Heart right ventricle (tissue), 16 donors: Measurements from ENCODE around the gene CERS1. TPM values are rescaled to one million over a fixed set of nuclear protein-coding genes. Genes with fewer than 3 reads are reported as not detected.
A peak's percentile ranks its signal among the peaks of the same experiment; 100 is the strongest.

Experiments
- ATAC-seq, 8 donors: fragments of 200-7000 bp; cut with Tn5 transposase; one replicate each; pipeline ENCODE4 v1.9.1; 2020; ENCODE audit warnings: mild to moderate bottlenecking in 8 of 8, moderate library complexity in 8 of 8, moderate number of reproducible peaks in 1 of 8
- DNase-seq, 2 donors: peaks; one replicate each; pipeline ENCODE4 v3.0.0-alpha.2; 2020
- H3K27ac ChIP-seq, 10 donors: fragments of 200-600 bp; sonication (generic) in 2 of 10; one replicate each; pipeline versions ENCODE4 v1.5.0 to v1.8.0; 2020 to 2022; ENCODE audit warnings: mild to moderate bottlenecking in 3 of 10
- H3K27me3 ChIP-seq, 7 donors: fragments of 200-600 bp; one replicate each; pipeline ENCODE4 v1.8.0; 2021 to 2022; ENCODE audit warnings: mild to moderate bottlenecking in 2 of 7
- H3K36me3 ChIP-seq, 9 donors: fragments of 200-600 bp; sonication (generic) in 1 of 9; one replicate each; pipeline versions ENCODE4 v1.5.0 to v1.8.0; 2020 to 2022; ENCODE audit warnings: mild to moderate bottlenecking in 2 of 9
- H3K4me1 ChIP-seq, 9 donors: fragments of 200-600 bp; sonication (generic) in 1 of 9; one replicate each; pipeline versions ENCODE4 v1.5.0 to v1.8.0; 2020 to 2022; ENCODE audit warnings: mild to moderate bottlenecking in 4 of 9
- H3K4me3 ChIP-seq, 10 donors: fragments of 200-600 bp; sonication (generic) in 2 of 10; one replicate each; pipeline versions ENCODE4 v1.5.0 to v1.8.0; 2020 to 2022; ENCODE audit warnings: mild to moderate bottlenecking in 7 of 10, moderate library complexity in 2 of 10
- H3K9me3 ChIP-seq, 11 donors: fragments of 200-600 bp in 10 of 11; sonication (generic) in 2 of 11; one replicate each; pipeline versions ENCODE4 v1.5.0 to v1.8.0; 2013 to 2022; ENCODE audit warnings: mild to moderate bottlenecking in 2 of 11, control low read depth in 1 of 11, moderate library complexity in 1 of 11
- WGBS, 2 donors: extraction: QIAGEN DNeasy Blood & Tissue Kit; methylation state at CpG; one replicate each; pipeline ENCODE4 v1.1.7; 2013; ENCODE audit warnings: inconsistent platforms in 1 of 2; 5-methylcytosine and 5-hydroxymethylcytosine counted together
- intact Hi-C, 10 donors: fragments of 100-400 bp; cut with DNase I; formaldehyde crosslinking; loops; one replicate each; pipeline versions ENCODE4 v1.11.1 to v1.14.2; 2022
- polyA plus RNA-seq, 2 donors: library from polyadenylated mRNA; stranded (reverse); fragments of 200-250 nt; gene quantifications; one replicate each; pipeline ENCODE4 v1.2.3, GENCODE V29; 2013
- total RNA-seq, 10 donors: library from RNA; stranded (reverse); fragmentation: NEBNext Ultra II Directional in 3 of 10; extraction: Animal tissue kit (Norgen Biotek cat#: 25700) in 3 of 10; gene quantifications; one replicate each; pipeline versions ENCODE4 v1.2.1 to v1.2.4, GENCODE V29; 2021 to 2023
- TF ChIP-seq, protein P1 (sequence below), 9 donors: fragments of 200-600 bp; sonication (generic) in 2 of 9; IDR thresholded peaks; one replicate each; pipeline versions ENCODE4 v1.5.0 to v1.8.0; 2021 to 2022; ENCODE audit warnings: antibody characterized with exemption in 9 of 9, mild to moderate bottlenecking in 5 of 9, moderate library complexity in 1 of 9
- donor health status: Arrhythmogenic right ventricular cardiomyopathy.
- donor health status: ischemic (EF 13 %, LVEDD 7.1; RV severe dilation, severe dysfunction).
- donor health status: healthy with polysubstance abuse.
- donor health status: DM: no; HTN: yes; CAD: no.
- donor health status: DM: no; HTN: no; CAD: no.
- donor health status: ischemic (EF 25% LVEDD 6.9; RV normal size, moderate dysfunction).
- donor health status: ischemic (EF 25% LVEDD 5.7; RV mildly dilated, moderate dysfunction).
- donor health status: healthy.
- donor health status: DM: yes; HTN: yes; CAD: no.
- donor health status: Ischemic cardiomyopathy.
- donor health status: ischemic (EF 35%, LVEDD 5.7; RV mildly dilated, moderate dysfunction).
- donor health status: nonischemic (EF 11% LVEDD 7.7; RV severe dilation, severe dysfunction).
- donor health status: DM: yes; HTN: yes; CAD: no.
- donor health status: PGD.
- donor health status: ischemic (EF 29% LVEDD 5.4; RV normal size, mild dysfunction).
- donor health status: nonischemic (EF 23%, LVEDD 6.1; RV moderate dilation, normal function).

The CERS1 gene
- total and polyA plus RNA-seq, 12 donors: 0.37 to 3.3 (median 1.0) TPM

DNA sequence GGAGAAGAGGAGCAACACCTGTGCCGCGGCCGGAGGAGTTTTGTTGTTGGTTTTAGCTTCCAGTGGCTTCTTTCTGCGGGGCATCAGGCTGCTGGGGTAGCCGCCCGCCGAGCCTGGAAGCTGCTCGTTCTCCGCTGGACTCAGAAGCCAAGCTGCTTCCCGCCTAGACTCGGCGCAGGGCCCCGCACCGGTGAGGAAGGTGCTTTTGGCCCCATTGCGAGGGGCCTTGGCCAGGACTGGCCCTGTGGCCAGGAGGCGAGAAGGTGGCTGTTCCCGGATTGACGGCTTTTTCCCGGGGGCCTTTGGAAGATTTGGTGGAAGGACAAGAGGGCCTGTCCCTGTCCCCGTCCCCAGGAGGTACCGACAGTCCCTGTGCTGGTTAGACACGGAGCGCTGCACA, 28.8 kb downstream of the CERS1 start:
- no peak for ATAC-seq
- intact Hi-C loops: loop anchor here in 1 of 10 donors (5.0 kb wide), 1 partner anchor 275 kb away; no protein-coding TSS in a partner anchor
- Histone ChIP-seq H3K27ac (no peak overlapping the region), H3K36me3 (peaks cover 4 to 63% (median 51%) of the 10 kb centered on the region in 9 donors), H3K4me1 (peaks cover 0 to 28% (median 17%) of the 10 kb centered on the region in 9 donors), H3K9me3 (no peaks in the 10 kb centered on the region), H3K4me3 (no peak overlapping the region), H3K27me3 (peaks cover 0 to 34% (median 15%) of the 10 kb centered on the region in 7 donors)
- TF ChIP-seq, protein P1, sequence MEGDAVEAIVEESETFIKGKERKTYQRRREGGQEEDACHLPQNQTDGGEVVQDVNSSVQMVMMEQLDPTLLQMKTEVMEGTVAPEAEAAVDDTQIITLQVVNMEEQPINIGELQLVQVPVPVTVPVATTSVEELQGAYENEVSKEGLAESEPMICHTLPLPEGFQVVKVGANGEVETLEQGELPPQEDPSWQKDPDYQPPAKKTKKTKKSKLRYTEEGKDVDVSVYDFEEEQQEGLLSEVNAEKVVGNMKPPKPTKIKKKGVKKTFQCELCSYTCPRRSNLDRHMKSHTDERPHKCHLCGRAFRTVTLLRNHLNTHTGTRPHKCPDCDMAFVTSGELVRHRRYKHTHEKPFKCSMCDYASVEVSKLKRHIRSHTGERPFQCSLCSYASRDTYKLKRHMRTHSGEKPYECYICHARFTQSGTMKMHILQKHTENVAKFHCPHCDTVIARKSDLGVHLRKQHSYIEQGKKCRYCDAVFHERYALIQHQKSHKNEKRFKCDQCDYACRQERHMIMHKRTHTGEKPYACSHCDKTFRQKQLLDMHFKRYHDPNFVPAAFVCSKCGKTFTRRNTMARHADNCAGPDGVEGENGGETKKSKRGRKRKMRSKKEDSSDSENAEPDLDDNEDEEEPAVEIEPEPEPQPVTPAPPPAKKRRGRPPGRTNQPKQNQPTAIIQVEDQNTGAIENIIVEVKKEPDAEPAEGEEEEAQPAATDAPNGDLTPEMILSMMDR (IDR thresholded peaks at IDR 0.05): no peak
- DNase-seq: no peak
- 94% methylated on average over 23 of the region's 23 CpGs for WGBS, 2 donors

DNA sequence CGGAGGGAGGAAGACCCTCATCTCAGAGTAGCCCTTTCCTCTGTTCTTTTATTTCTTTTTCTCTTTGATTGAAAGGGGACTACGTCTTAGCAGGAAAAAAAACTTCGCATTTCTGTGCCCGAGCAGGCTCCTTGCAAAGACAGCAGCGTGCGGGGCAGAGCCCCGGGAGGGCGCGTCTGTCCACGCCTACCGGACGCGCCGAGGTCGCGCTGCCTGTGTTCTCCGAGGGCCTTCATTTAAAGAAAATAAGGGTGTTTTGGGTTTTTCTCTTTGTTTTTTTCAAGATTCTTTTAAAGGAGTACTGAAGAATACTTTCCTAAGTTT, 29.2 kb downstream of the CERS1 start:
- TF ChIP-seq, protein P1 (IDR thresholded peaks at IDR 0.05): peak in 4 of 9 donors; percentile 4 to 47 (median 26)
- H3K9me3 ChIP-seq: no peaks in the 10 kb centered on the region
- intact Hi-C loops: loop anchor here in 1 of 10 donors (5.0 kb wide), 1 partner anchor 274 kb away; no protein-coding TSS in a partner anchor
- 61 to 68% methylated on average over 17 of the region's 17 CpGs for WGBS, 2 donors
- DNase-seq: no peak
- H3K27me3 ChIP-seq: peaks cover 0 to 30% (median 15%) of the 10 kb centered on the region in 7 donors
- no peak overlapping the region for H3K4me3 ChIP-seq
- ATAC-seq: peak in 4 of 8 donors; percentile 4 to 25 (median 18)
- peaks cover 4 to 67% (median 56%) of the 10 kb centered on the region in 9 donors for H3K36me3 ChIP-seq
- H3K27ac ChIP-seq: no peak overlapping the region
- H3K4me1 ChIP-seq: peaks cover 0 to 28% (median 17%) of the 10 kb centered on the region in 9 donors

DNA sequence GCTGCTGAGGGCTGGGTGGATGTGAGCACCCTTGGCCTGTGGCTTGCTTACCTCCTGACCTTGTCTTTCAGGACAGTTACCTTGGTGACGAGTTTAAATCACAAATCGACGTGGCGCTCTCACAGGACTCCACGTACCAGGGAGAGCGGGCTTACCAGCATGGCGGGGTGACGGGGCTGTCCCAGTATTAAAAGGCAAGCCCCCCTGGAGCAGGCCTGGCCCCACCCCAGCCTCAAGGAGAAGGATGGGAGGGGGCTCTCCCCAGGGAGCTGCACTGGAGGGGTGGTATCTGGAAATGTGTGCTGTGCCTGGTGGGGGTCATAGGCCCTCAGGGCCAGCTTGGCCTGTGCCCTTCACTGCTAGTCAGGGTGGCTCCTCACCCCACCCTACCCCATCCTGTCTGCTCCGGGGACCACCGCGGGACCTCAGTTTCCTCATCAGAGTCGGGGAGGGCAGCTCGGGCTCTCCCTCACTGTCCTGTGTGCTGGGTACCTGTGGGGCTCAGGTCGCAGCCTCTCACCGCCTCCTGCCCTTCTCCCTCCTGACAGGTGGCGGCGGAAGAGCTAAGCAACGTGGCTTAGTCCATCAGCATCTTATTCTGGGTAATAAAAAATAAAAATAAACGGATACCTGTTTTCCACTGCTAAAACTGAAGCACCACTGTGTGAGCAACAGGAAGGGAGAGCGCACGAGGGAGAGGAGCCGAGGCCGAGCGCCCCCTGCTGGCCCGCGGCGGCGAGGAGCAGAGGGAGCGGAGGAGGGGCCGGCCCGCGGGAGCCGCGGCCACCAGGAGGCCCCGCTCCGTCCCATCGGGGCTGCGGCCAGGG, 29.8 kb downstream of the CERS1 start:
- no peaks in the 10 kb centered on the region for H3K9me3 ChIP-seq
- no peak overlapping the region for H3K27ac ChIP-seq
- H3K4me3 ChIP-seq: no peak overlapping the region
- 41 to 45% methylated on average over 34 to 38 of the region's 38 CpGs for WGBS, 2 donors
- peaks cover 0 to 25% (median 15%) of the 10 kb centered on the region in 7 donors for H3K27me3 ChIP-seq
- H3K36me3 ChIP-seq: peaks cover 5 to 73% (median 60%) of the 10 kb centered on the region in 9 donors
- H3K4me1 ChIP-seq: peaks cover 0 to 29% (median 17%) of the 10 kb centered on the region in 9 donors
- peak; percentile 59 to 73 for DNase-seq
- intact Hi-C loops: loop anchor here in 1 of 10 donors (5.0 kb wide), 1 partner anchor 274 kb away; no protein-coding TSS in a partner anchor
- peak; percentile 74 to 90 (median 82) for ATAC-seq
- TF ChIP-seq, protein P1 (IDR thresholded peaks at IDR 0.05): peak; percentile 95 to 100 (median 99)

DNA sequence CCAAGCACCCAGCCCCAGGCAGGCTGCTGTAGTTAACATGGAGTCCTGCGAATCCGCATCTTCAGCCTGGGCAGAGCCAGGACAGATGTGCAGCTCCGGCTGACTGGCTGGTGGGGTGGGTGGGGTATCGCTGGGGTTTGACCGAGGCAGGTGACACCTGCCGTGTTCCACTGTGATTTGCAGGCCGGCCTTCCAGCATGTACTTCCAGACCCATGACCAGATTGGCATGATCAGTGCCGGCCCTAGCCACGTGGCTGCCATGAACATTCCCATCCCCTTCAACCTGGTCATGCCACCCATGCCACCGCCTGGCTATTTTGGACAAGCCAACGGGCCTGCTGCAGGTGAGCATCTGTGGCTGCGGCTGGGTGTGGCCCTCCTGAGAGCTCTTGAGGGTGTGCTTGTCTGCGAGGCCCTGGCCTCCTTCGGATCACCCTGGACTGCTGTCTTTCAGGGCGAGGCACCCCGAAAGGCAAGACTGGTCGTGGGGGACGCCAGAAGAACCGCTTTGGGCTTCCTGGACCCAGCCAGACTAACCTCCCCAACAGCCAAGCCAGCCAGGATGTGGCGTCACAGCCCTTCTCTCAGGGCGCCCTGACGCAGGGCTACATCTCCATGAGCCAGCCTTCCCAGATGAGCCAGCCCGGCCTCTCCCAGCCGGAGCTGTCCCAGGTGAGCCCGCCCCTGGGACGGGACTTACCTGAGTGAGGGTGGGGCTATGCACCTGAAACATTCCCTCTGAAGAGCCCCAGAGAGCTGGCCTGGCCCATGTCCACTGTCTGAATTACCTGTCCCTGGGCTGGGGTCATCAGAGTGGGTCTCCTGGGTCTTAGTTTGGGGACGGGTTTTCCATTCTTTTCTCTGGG, 30.6 kb downstream of the CERS1 start:
- Histone ChIP-seq H3K9me3 (no peaks in the 10 kb centered on the region), H3K36me3 (peaks cover 12 to 82% (median 68%) of the 10 kb centered on the region in 9 donors), H3K4me1 (peaks cover 0 to 36% (median 20%) of the 10 kb centered on the region in 9 donors), H3K27me3 (peaks cover 0 to 20% (median 11%) of the 10 kb centered on the region in 7 donors), H3K27ac (no peak overlapping the region), H3K4me3 (no peak overlapping the region)
- DNase-seq (no peak), ATAC-seq (no peak)
- intact Hi-C loops: loop anchor here in 1 of 10 donors (5.0 kb wide), 1 partner anchor 273 kb away; no protein-coding TSS in a partner anchor
- TF ChIP-seq, protein P1 (IDR thresholded peaks at IDR 0.05): no peak
- WGBS, 2 donors: 92 to 94% methylated on average over 27 of the region's 27 CpGs
